Muscle of leg (tissue), 11 donors: ENCODE results near the gene SIGLECL1. TPM values are rescaled to one million over a fixed set of nuclear protein-coding genes. Genes with fewer than 3 reads are reported as not detected.

Experiments
- DNase-seq: peaks from one replicate; pipeline ENCODE4 v3.0.0; 2013
- H3K27ac ChIP-seq: one replicate; pipeline ENCODE4 v1.5.1; 2013; ENCODE audit warnings: mild to moderate bottlenecking, low read length, control low read depth
- H3K27me3 ChIP-seq: one replicate; pipeline ENCODE4 v1.6.1; 2013; ENCODE audit warnings: low read length; ENCODE audit not compliant: control insufficient read depth, insufficient read depth
- H3K36me3 ChIP-seq: one replicate; pipeline ENCODE4 v1.6.1; 2013; ENCODE audit warnings: low read length; ENCODE audit not compliant: control insufficient read depth, insufficient read depth
- H3K4me1 ChIP-seq: one replicate; pipeline ENCODE4 v1.6.1; 2013; ENCODE audit warnings: low read length; ENCODE audit not compliant: control insufficient read depth, insufficient read depth
- H3K4me3 ChIP-seq: one replicate; pipeline ENCODE4 v1.5.1; 2013; ENCODE audit warnings: low read length, control low read depth
- H3K9me3 ChIP-seq: replicated peaks from 2 replicates; pipeline ENCODE4 v1.6.1; 2013; ENCODE audit warnings: low read depth, low read length; ENCODE audit not compliant: control insufficient read depth
- WGBS: methylation state at CpG from one replicate; pipeline ENCODE4 v1.1.5; 2013; ENCODE audit warnings: missing lambda C conversion rate; ENCODE audit not compliant: insufficient coverage; 5-methylcytosine and 5-hydroxymethylcytosine counted together
- polyA plus RNA-seq, 8 donors: library from polyadenylated mRNA; unstranded; fragments of 120-200 nt; gene quantifications; one replicate each; pipeline versions ENCODE4 v1.2.1 to v1.2.3, GENCODE V29; 2013; ENCODE audit warnings: inconsistent platforms in 1 of 8, low replicate concordance in 1 of 8; ENCODE audit not compliant: insufficient read length in 8 of 8, insufficient read depth in 1 of 8
- total RNA-seq: library from RNA; stranded (reverse); fragments of 120-200 nt; gene quantifications from one replicate; pipeline ENCODE4 v1.2.4, GENCODE V29; 2013

Gene SIGLECL1
- total and polyA plus RNA-seq, 9 donors = not detected

DNA sequence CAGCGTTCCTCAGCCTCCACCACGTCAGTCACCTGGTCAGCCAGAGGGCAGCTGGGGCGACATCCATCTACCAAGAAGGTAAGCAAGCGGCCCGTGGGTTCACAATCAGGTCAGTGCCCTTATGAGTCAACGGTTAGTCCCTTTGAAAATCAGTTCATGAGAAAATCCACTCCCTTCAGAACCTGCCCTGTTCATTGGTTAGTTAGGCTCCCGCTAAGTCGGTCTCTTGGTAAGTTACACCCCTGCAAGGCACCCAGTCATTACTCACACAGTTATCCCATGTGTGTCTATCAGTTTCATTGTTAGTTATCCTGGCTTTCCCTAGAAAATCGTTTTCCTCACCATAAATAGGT is 564 bp downstream of the SIGLECL1 start:
- Histone ChIP-seq H3K36me3 (no peaks in the 10 kb centered on the region), H3K4me3 (no peak overlapping the region), H3K27ac (no peak overlapping the region), H3K27me3 (no peaks in the 10 kb centered on the region), H3K9me3 (no peaks in the 10 kb centered on the region), H3K4me1 (no peaks in the 10 kb centered on the region)
- no peak for DNase-seq
- WGBS = 85% methylated on average over 6 of the region's 9 CpGs

GRCh38 chr19:51252306-51253079 is 1.6 kb downstream of the SIGLECL1 start:
- WGBS = 73% methylated on average over 8 of the region's 9 CpGs
- no peaks in the 10 kb centered on the region for H3K9me3 ChIP-seq
- no peak overlapping the region for H3K4me3 ChIP-seq

DNA sequence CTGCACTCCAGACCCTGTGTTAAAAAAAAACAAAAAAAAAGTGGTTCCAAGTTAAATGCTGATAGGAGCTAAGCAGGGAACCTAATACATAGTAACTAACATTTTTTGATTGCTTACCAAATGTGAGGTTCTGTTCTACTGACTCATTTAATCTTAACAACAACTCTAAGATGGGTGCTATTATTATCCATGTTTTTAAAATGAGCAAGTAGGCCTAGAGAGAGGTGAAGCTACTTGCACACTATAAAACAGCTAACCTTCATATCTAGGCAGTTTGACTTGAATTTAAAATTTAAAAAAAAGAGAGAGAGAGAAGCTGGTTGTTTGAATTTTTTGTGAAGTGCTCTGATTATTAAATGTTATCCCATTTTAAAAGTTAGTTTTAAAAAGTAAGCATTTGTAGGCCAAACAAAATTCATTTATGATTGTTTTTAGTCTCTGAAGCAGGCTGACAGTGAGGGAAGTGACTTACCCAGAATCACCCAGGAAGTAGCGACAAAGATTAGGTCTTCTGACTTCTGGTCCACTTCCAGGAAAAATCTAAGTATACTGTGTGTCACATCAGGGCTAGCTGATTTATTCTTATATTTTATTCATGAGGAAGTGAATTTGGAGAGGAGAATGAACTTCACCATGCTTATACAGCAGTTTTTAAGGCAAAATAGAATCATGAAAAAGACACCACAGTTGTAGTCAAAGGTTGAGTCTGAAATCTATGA is 2.4 kb downstream of the SIGLECL1 start:
- no peaks in the 10 kb centered on the region for H3K27me3 ChIP-seq
- peak; percentile 31 for DNase-seq
- H3K4me1 ChIP-seq = no peaks in the 10 kb centered on the region
- no CpG with 5 or more reads among the region's 1 CpG for WGBS
- no peak overlapping the region for H3K4me3 ChIP-seq
- H3K27ac ChIP-seq = no peak overlapping the region
- no peaks in the 10 kb centered on the region for H3K9me3 ChIP-seq
- no peaks in the 10 kb centered on the region for H3K36me3 ChIP-seq

More at GRCh38 chr19:51252306-51253079, 1.6 kb downstream of the SIGLECL1 start:
- Histone ChIP-seq H3K27me3 (no peaks in the 10 kb centered on the region), H3K27ac (no peak overlapping the region), H3K4me1 (no peaks in the 10 kb centered on the region), H3K36me3 (no peaks in the 10 kb centered on the region)
- no peak for DNase-seq

DNA sequence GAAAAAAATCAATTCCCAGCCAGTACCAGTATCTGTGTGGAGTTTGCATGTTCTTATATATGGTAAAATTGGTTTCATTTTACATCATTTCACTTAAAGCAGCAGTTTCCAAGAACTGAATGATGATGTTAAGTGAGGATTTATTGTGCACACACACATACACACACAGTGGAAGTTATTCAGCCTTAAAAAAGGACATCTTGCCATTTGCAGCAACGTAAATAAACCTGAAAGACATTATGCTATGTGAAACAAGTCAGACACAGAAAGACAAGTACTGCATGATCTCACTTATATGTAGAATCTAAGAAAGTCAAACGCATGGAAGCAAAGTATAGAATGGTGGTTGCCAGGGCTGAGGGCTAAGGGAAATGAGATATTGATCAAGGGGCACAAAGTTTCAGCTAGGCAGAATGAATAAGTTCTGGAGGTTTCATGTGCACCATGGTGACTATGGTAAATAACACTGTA is 5.3 kb downstream of the SIGLECL1 start:
- Histone ChIP-seq H3K4me1 (no peaks in the 10 kb centered on the region), H3K9me3 (no peaks in the 10 kb centered on the region), H3K27ac (no peak overlapping the region), H3K4me3 (no peak overlapping the region), H3K27me3 (no peaks in the 10 kb centered on the region), H3K36me3 (no peaks in the 10 kb centered on the region)
- DNase-seq = no peak
- WGBS = 80% methylated on average over 1 of the region's 2 CpGs

- Histone ChIP-seq H3K36me3 (no peaks in the 10 kb centered on the region), H3K4me1 (no peaks in the 10 kb centered on the region), H3K27me3 (no peaks in the 10 kb centered on the region), H3K9me3 (no peaks in the 10 kb centered on the region), H3K4me3 (no peak overlapping the region), H3K27ac (no peak overlapping the region)
- WGBS = 83% methylated on average over 1 of the region's 2 CpGs
- no peak for DNase-seq
These were observed 6.6 kb downstream of the SIGLECL1 start for GRCh38 chr19:51257471-51257870.

- DNase-seq = no peak
- no peak overlapping the region for H3K4me3 ChIP-seq
- WGBS = 72% methylated on average over 4 of the region's 6 CpGs
- H3K27ac ChIP-seq = no peak overlapping the region
- H3K27me3 ChIP-seq = no peaks in the 10 kb centered on the region
- no peaks in the 10 kb centered on the region for H3K9me3 ChIP-seq
- no peaks in the 10 kb centered on the region for H3K36me3 ChIP-seq
- H3K4me1 ChIP-seq = no peaks in the 10 kb centered on the region
These were observed 7.6 kb downstream of the SIGLECL1 start for GRCh38 chr19:51258165-51259160.

GRCh38 chr19:51259348-51260245 is 8.7 kb downstream of the SIGLECL1 start:
- H3K27ac ChIP-seq = no peak overlapping the region
- H3K4me1 ChIP-seq = no peaks in the 10 kb centered on the region
- no peak overlapping the region for H3K4me3 ChIP-seq
- DNase-seq = peak; percentile 52
- WGBS = 20% methylated on average over 4 of the region's 5 CpGs
- H3K36me3 ChIP-seq = no peaks in the 10 kb centered on the region
- no peaks in the 10 kb centered on the region for H3K27me3 ChIP-seq
- no peaks in the 10 kb centered on the region for H3K9me3 ChIP-seq

DNA sequence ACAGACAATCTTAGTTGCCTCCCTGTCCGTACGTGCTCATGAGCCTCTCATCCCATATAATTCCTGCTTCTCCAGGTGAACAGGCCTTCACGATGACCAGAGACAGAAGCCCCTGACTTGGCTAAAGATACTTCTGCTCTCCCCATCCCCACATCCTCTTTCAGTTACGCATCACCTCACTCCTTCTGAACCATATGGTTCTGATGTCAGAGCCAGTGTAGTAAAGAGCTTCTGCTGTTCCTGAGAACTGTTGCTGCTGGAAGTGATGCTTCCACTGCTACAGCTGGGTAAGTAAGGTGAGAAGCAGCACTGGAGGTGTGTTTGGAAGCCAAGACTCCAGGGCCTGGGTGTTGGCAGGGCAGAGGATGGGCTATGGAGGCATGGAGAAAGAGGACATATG is 12.9 kb downstream of the SIGLECL1 start:
- no peak overlapping the region for H3K4me3 ChIP-seq
- H3K36me3 ChIP-seq = no peaks in the 10 kb centered on the region
- H3K9me3 ChIP-seq = no peaks in the 10 kb centered on the region
- 69% methylated on average over 2 of the region's 4 CpGs for WGBS
- no peak overlapping the region for H3K27ac ChIP-seq
- no peaks in the 10 kb centered on the region for H3K27me3 ChIP-seq
- H3K4me1 ChIP-seq = no peaks in the 10 kb centered on the region
- DNase-seq = no peak

GRCh38 chr19:51271067-51271466 is 20.2 kb downstream of the SIGLECL1 start:
- DNase-seq = no peak
- no peaks in the 10 kb centered on the region for H3K36me3 ChIP-seq
- H3K9me3 ChIP-seq = no peaks in the 10 kb centered on the region
- H3K4me1 ChIP-seq = no peaks in the 10 kb centered on the region
- 52% methylated on average over 24 of the region's 26 CpGs for WGBS
- no peak overlapping the region for H3K4me3 ChIP-seq
- no peaks in the 10 kb centered on the region for H3K27me3 ChIP-seq
- H3K27ac ChIP-seq = no peak overlapping the region
